Osteoblast (primary cell): ENCODE measurements around the gene BTRC. TPM values are rescaled to one million over a fixed set of nuclear protein-coding genes. Genes with fewer than 3 reads are reported as not detected.

Experiments
- DNase-seq: peaks from one replicate; pipeline ENCODE4 v3.0.0; 2011; ENCODE audit warnings: low spot score, mixed read lengths; ENCODE audit not compliant: insufficient read length; ENCODE audit errors: missing footprints
- H2AFZ ChIP-seq: 2 replicates; pipeline ENCODE4 v1.6.0; 2011; ENCODE audit warnings: mild to moderate bottlenecking, low read length
- H3K27ac ChIP-seq: 2 replicates; pipeline ENCODE4 v1.5.1; 2011; ENCODE audit warnings: mild to moderate bottlenecking, low read depth, low read length, moderate library complexity
- H3K27me3 ChIP-seq: 2 replicates; pipeline ENCODE4 v1.6.0; 2012; ENCODE audit warnings: mild to moderate bottlenecking, control low read depth, inconsistent platforms, low read length, moderate library complexity; ENCODE audit not compliant: insufficient read depth
- H3K36me3 ChIP-seq: 2 replicates; pipeline ENCODE4 v1.5.1; 2011; ENCODE audit warnings: mild to moderate bottlenecking, low read length, control low read depth, moderate library complexity; ENCODE audit not compliant: insufficient read depth
- H3K4me1 ChIP-seq: 2 replicates; pipeline ENCODE4 v1.5.1; 2011; ENCODE audit warnings: mild to moderate bottlenecking, low read length, control low read depth, moderate library complexity; ENCODE audit not compliant: insufficient read depth
- H3K4me2 ChIP-seq: 2 replicates; pipeline ENCODE4 v1.6.0; 2011; ENCODE audit warnings: mild to moderate bottlenecking, low read length; ENCODE audit not compliant: insufficient read depth
- H3K4me3 ChIP-seq: fragments of 200-600 bp; sonication (generic); 3 replicates; pipeline ENCODE4 v1.5.1; 2012; ENCODE audit warnings: mild to moderate bottlenecking, low read length, inconsistent platforms; ENCODE audit not compliant: insufficient read depth
- H3K79me2 ChIP-seq: 2 replicates; pipeline ENCODE4 v1.6.0; 2012; ENCODE audit warnings: mild to moderate bottlenecking, low read length, control low read depth, inconsistent platforms; ENCODE audit not compliant: insufficient read depth
- H3K9me3 ChIP-seq: 2 replicates; pipeline ENCODE4 v1.5.1; 2011; ENCODE audit warnings: low read depth, low read length, control low read depth
- H4K20me1 ChIP-seq: 2 replicates; pipeline ENCODE4 v1.6.0; 2012; ENCODE audit warnings: mild to moderate bottlenecking, low read length, control low read depth; ENCODE audit not compliant: insufficient read depth
- CTCF ChIP-seq: IDR thresholded peaks from 2 replicates; pipeline ENCODE4 v1.5.1; 2011; ENCODE audit warnings: mild to moderate bottlenecking, low read depth, low read length, moderate library complexity; ENCODE audit errors: extremely low read depth
- total RNA-seq: library from RNA; depleted of rRNA; stranded (reverse); fragments of >200 nt; gene quantifications from 2 replicates; pipeline ENCODE4 v1.2.3, GENCODE V29; 2012

Gene BTRC
- total RNA-seq, 1 donor, result 11.2 TPM

GRCh38 chr10:101493782-101494281 lies 139.9 kb downstream of the BTRC start:
- Histone ChIP-seq H3K36me3 (no peaks in the 10 kb centered on the region), H4K20me1 (no peaks in the 10 kb centered on the region), H3K4me2 (no peak overlapping the region), H3K9me3 (no peaks in the 10 kb centered on the region), H3K79me2 (no peaks in the 10 kb centered on the region), H3K27ac (no peak overlapping the region), H3K27me3 (no peaks in the 10 kb centered on the region), H3K4me1 (no peaks in the 10 kb centered on the region), H3K4me3 (no peak overlapping the region), H2AFZ (no peak overlapping the region)
- no peak for TF ChIP-seq CTCF
- no peak for DNase-seq

- Histone ChIP-seq H3K79me2 (no peaks in the 10 kb centered on the region), H3K27me3 (no peaks in the 10 kb centered on the region), H3K4me3 (no peak overlapping the region), H3K36me3 (no peaks in the 10 kb centered on the region), H3K27ac (no peak overlapping the region), H3K4me1 (no peaks in the 10 kb centered on the region), H4K20me1 (peaks cover 5% of the 10 kb centered on the region), H3K4me2 (no peak overlapping the region), H3K9me3 (no peaks in the 10 kb centered on the region), H2AFZ (no peak overlapping the region)
- TF ChIP-seq CTCF, result no peak
- DNase-seq, result no peak
Observed at GRCh38 chr10:101494650-101495049, 140.7 kb downstream of the BTRC start.

- peak; percentile 23 for TF ChIP-seq CTCF
- no peaks in the 10 kb centered on the region for H3K27me3 ChIP-seq
- H3K4me3 ChIP-seq, result no peak overlapping the region
- no peaks in the 10 kb centered on the region for H3K79me2 ChIP-seq
- no peaks in the 10 kb centered on the region for H3K9me3 ChIP-seq
- H3K36me3 ChIP-seq, result no peaks in the 10 kb centered on the region
- peaks cover 10% of the 10 kb centered on the region for H4K20me1 ChIP-seq
- DNase-seq, result no peak
- H2AFZ ChIP-seq, result no peak overlapping the region
- no peaks in the 10 kb centered on the region for H3K4me1 ChIP-seq
- H3K27ac ChIP-seq, result no peak overlapping the region
- no peak overlapping the region for H3K4me2 ChIP-seq
Observed at GRCh38 chr10:101495324-101495925, 141.5 kb downstream of the BTRC start.

GRCh38 chr10:101504438-101504837 lies 150.5 kb downstream of the BTRC start:
- Histone ChIP-seq H3K4me3 (no peak overlapping the region), H4K20me1 (peaks cover 7% of the 10 kb centered on the region), H3K79me2 (no peaks in the 10 kb centered on the region), H3K36me3 (no peaks in the 10 kb centered on the region), H3K27ac (no peak overlapping the region), H3K4me1 (no peaks in the 10 kb centered on the region), H2AFZ (no peak overlapping the region), H3K9me3 (no peaks in the 10 kb centered on the region), H3K27me3 (no peaks in the 10 kb centered on the region), H3K4me2 (no peak overlapping the region)
- no peak for DNase-seq
- no peak for TF ChIP-seq CTCF
